Neural cell (in vitro differentiated cells): ENCODE data around the gene CLCNKA. TPM values are rescaled to one million over a fixed set of nuclear protein-coding genes. Genes with fewer than 3 reads are reported as not detected.

Source experiments
- H2AFZ ChIP-seq: fragments of 200-600, 300-800 bp; sonication (generic), shearing (Covaris generic); 2 replicates; pipeline ENCODE4 v1.6.0; 2014; ENCODE audit warnings: low read depth, mild to moderate bottlenecking, antibody characterized with exemption, low read length, moderate library complexity
- H3F3A ChIP-seq: fragments of 200-600 bp; shearing (Covaris generic); 2 replicates; pipeline ENCODE4 v1.6.1; 2016; ENCODE audit warnings: mild to moderate bottlenecking, moderate library complexity, mixed read lengths, antibody characterized with exemption, low read length; ENCODE audit not compliant: insufficient read depth, poor library complexity, severe bottlenecking
- H3K27ac ChIP-seq: fragments of 200-600, 300-800 bp; sonication (generic), shearing (Covaris generic); 2 replicates; pipeline ENCODE4 v1.5.1; 2014; ENCODE audit warnings: mild to moderate bottlenecking, low read length, moderate library complexity
- H3K27me3 ChIP-seq: fragments of 300-800, 200-600 bp; sonication (generic), shearing (Covaris generic); 2 replicates; pipeline ENCODE4 v1.6.0; 2014; ENCODE audit warnings: mild to moderate bottlenecking, low read depth, low read length, moderate library complexity; ENCODE audit not compliant: insufficient read depth
- H3K36me3 ChIP-seq: fragments of 300-800, 200-600 bp; sonication (generic), shearing (Covaris generic); 2 replicates; pipeline ENCODE4 v1.5.1; 2014; ENCODE audit warnings: mild to moderate bottlenecking, antibody characterized with exemption, low read length, moderate library complexity; ENCODE audit not compliant: insufficient read depth
- H3K4me2 ChIP-seq: fragments of 300-800, 200-600 bp; sonication (generic), shearing (Covaris generic); 2 replicates; pipeline ENCODE4 v1.6.0; 2014; ENCODE audit warnings: mild to moderate bottlenecking, low read length
- H3K4me3 ChIP-seq: fragments of 300-800, 200-600 bp; sonication (generic), shearing (Covaris generic); 2 replicates; pipeline ENCODE4 v1.5.1; 2014; ENCODE audit warnings: mild to moderate bottlenecking, low read length, moderate library complexity
- H3K79me2 ChIP-seq: fragments of 200-600 bp; shearing (Covaris generic); replicated peaks from 2 replicates; pipeline ENCODE4 v1.6.0; 2014; ENCODE audit warnings: mild to moderate bottlenecking, low read length, moderate library complexity; ENCODE audit not compliant: insufficient read depth
- H3K9ac ChIP-seq: fragments of 300-800, 200-600 bp; sonication (generic), shearing (Covaris generic); 2 replicates; pipeline ENCODE4 v1.6.1; 2016; ENCODE audit warnings: mild to moderate bottlenecking, low read length, mixed read lengths
- H3K9me2 ChIP-seq: fragments of 200-600 bp; shearing (Covaris generic); 2 replicates; pipeline ENCODE4 v1.6.1; 2016; ENCODE audit warnings: mild to moderate bottlenecking, low read length, mixed read lengths; ENCODE audit not compliant: insufficient read depth
- H3K9me3 ChIP-seq: fragments of 200-600, 300-800 bp; sonication (generic), shearing (Covaris generic); 2 replicates; pipeline ENCODE4 v1.6.1; 2016; ENCODE audit warnings: mild to moderate bottlenecking, mixed run types, low read length, moderate library complexity, mixed read lengths
- H4K20me1 ChIP-seq: fragments of 200-600 bp; shearing (Covaris generic); 2 replicates; pipeline ENCODE4 v1.6.1; 2016; ENCODE audit warnings: mild to moderate bottlenecking, mixed run types; ENCODE audit not compliant: insufficient read depth
- EP300 ChIP-seq: fragments of 450-650 bp; conservative IDR thresholded peaks from 2 replicates; pipeline ENCODE4 v1.6.1; 2014; ENCODE audit warnings: antibody characterized with exemption, mild to moderate bottlenecking, moderate library complexity; ENCODE audit not compliant: poor library complexity, severe bottlenecking
- EZH2 ChIP-seq: fragments of 200-600, 300-800 bp; shearing (Covaris generic), sonication (generic); IDR thresholded peaks from 2 replicates; pipeline ENCODE4 v1.6.1; 2014; ENCODE audit warnings: antibody characterized with exemption, low read length, borderline replicate concordance, mild to moderate bottlenecking; ENCODE audit not compliant: insufficient read depth, poor library complexity, severe bottlenecking
- MXI1 ChIP-seq: fragments of 450-650 bp; conservative IDR thresholded peaks from 2 replicates; pipeline ENCODE4 v1.6.1; 2014; ENCODE audit warnings: antibody characterized with exemption, mild to moderate bottlenecking; ENCODE audit not compliant: poor library complexity, severe bottlenecking
- POLR2AphosphoS5 ChIP-seq: IDR thresholded peaks from 2 replicates; pipeline ENCODE4 v1.6.1; 2012
- RAD21 ChIP-seq: fragments of 450-650 bp; conservative IDR thresholded peaks from 2 replicates; pipeline ENCODE4 v1.6.1; 2014; ENCODE audit warnings: antibody characterized with exemption, mild to moderate bottlenecking, moderate library complexity
- REST ChIP-seq: IDR thresholded peaks from 2 replicates; pipeline ENCODE4 v1.6.1; 2012; ENCODE audit warnings: borderline replicate concordance
- SMC3 ChIP-seq: fragments of 450-650 bp; conservative IDR thresholded peaks from 2 replicates; pipeline ENCODE4 v1.6.1; 2014; ENCODE audit warnings: antibody characterized with exemption, mild to moderate bottlenecking, moderate library complexity; ENCODE audit not compliant: poor library complexity
- TAF1 ChIP-seq: IDR thresholded peaks from 2 replicates; pipeline ENCODE4 v1.6.1; 2012; ENCODE audit warnings: low read depth
- polyA plus RNA-seq: library from polyadenylated mRNA; depleted of rRNA; stranded (reverse); fragments of >200 nt; gene quantifications from 2 replicates; pipeline ENCODE4 v1.2.3, GENCODE V29; 2014
- TF ChIP-seq, protein P1 (sequence below): fragments of 450-650 bp; IDR thresholded peaks from 2 replicates; pipeline ENCODE4 v1.5.1; 2014; ENCODE audit warnings: antibody characterized with exemption, mild to moderate bottlenecking, moderate library complexity; ENCODE audit not compliant: poor library complexity, severe bottlenecking

CLCNKA gene
- polyA plus RNA-seq, 1 donor from 2014 or later: not detected

DNA sequence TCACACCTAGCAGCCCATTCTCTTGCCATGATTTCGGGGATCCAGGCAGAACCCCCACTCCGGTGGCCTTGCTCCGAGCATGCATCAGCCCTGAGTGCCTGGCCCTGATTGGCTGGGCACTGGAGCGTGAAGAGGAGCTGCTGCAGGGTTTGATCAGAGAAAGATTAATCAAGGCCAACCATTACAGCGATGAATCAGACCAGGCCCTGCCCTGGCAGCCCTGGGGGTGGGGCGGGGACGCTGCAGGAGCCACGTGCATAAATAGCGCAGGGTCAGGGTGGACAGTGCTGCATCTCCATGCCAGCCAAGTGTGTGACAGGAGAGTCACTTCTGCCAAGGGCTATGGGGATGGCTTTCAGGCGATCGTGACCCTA, 55.0 kb downstream of the CLCNKA start:
- no peaks in the 10 kb centered on the region for H3K79me2 ChIP-seq
- no peaks in the 10 kb centered on the region for H3K9me3 ChIP-seq
- H3K36me3 ChIP-seq: no peaks in the 10 kb centered on the region
- H2AFZ ChIP-seq: no peak overlapping the region
- no peaks in the 10 kb centered on the region for H3F3A ChIP-seq
- no peak overlapping the region for H3K4me2 ChIP-seq
- TF ChIP-seq EZH2 (no peak), TAF1 (no peak)
- H3K27me3 ChIP-seq: peaks cover 10% of the 10 kb centered on the region
- no peaks in the 10 kb centered on the region for H3K9me2 ChIP-seq
- no peaks in the 10 kb centered on the region for H4K20me1 ChIP-seq
- H3K27ac ChIP-seq: no peak overlapping the region
- no peak overlapping the region for H3K4me3 ChIP-seq
- H3K9ac ChIP-seq: no peak overlapping the region

GRCh38 chr1:16077406-16078245, 55.8 kb downstream of the CLCNKA start:
- Histone ChIP-seq H3K79me2 (no peaks in the 10 kb centered on the region), H4K20me1 (no peaks in the 10 kb centered on the region), H3K27me3 (peaks cover 10% of the 10 kb centered on the region), H3K27ac (no peak overlapping the region), H3K4me3 (no peak overlapping the region), H3K4me2 (no peak overlapping the region), H3K9me3 (no peaks in the 10 kb centered on the region), H2AFZ (no peak overlapping the region), H3F3A (no peaks in the 10 kb centered on the region), H3K36me3 (no peaks in the 10 kb centered on the region), H3K9ac (no peak overlapping the region), H3K9me2 (no peaks in the 10 kb centered on the region)
- TF ChIP-seq REST (no peak), RAD21 (no peak), EZH2 (no peak), SMC3 (no peak), MXI1 (no peak), POLR2AphosphoS5 (no peak), EP300 (no peak), TAF1 (no peak)
- TF ChIP-seq, protein P1, sequence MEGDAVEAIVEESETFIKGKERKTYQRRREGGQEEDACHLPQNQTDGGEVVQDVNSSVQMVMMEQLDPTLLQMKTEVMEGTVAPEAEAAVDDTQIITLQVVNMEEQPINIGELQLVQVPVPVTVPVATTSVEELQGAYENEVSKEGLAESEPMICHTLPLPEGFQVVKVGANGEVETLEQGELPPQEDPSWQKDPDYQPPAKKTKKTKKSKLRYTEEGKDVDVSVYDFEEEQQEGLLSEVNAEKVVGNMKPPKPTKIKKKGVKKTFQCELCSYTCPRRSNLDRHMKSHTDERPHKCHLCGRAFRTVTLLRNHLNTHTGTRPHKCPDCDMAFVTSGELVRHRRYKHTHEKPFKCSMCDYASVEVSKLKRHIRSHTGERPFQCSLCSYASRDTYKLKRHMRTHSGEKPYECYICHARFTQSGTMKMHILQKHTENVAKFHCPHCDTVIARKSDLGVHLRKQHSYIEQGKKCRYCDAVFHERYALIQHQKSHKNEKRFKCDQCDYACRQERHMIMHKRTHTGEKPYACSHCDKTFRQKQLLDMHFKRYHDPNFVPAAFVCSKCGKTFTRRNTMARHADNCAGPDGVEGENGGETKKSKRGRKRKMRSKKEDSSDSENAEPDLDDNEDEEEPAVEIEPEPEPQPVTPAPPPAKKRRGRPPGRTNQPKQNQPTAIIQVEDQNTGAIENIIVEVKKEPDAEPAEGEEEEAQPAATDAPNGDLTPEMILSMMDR: no peak
